H7 (cell line): ENCODE data around the gene DGKB. TPM values are rescaled to one million over a fixed set of nuclear protein-coding genes. Genes with fewer than 3 reads are reported as not detected.

Source experiments
- DNase-seq: peaks from one replicate; pipeline ENCODE4 v3.0.0; 2012
- H3K27me3 ChIP-seq: 2 replicates; pipeline ENCODE4 v1.6.0; 2011; ENCODE audit warnings: mild to moderate bottlenecking, low read length; ENCODE audit not compliant: control insufficient read depth, insufficient read depth
- H3K36me3 ChIP-seq: replicated peaks from 2 replicates; pipeline ENCODE4 v1.5.1; 2011; ENCODE audit warnings: low read length; ENCODE audit not compliant: control insufficient read depth, insufficient read depth
- H3K4me3 ChIP-seq: 2 replicates; pipeline ENCODE4 v1.5.1; 2011; ENCODE audit warnings: low read depth, mild to moderate bottlenecking, control low read depth, low read length, moderate library complexity; ENCODE audit not compliant: insufficient read depth
- total RNA-seq: library from RNA; depleted of rRNA; stranded (reverse); fragments of >200 nt; shearing (Covaris generic); gene quantifications from 2 replicates; pipeline ENCODE4 v1.2.3, GENCODE V29; 2014

DGKB gene
- total RNA-seq, 1 experiment from 2014 or later = 0.52 TPM

- DNase-seq = no peak
Measured at GRCh38 chr7:14822481-14822854, 80.1 kb downstream of the DGKB start.

GRCh38 chr7:14821757-14822480, 80.6 kb downstream of the DGKB start:
- Histone ChIP-seq H3K4me3 (no peak overlapping the region), H3K36me3 (no peaks in the 10 kb centered on the region), H3K27me3 (no peaks in the 10 kb centered on the region)
- DNase-seq = no peak

More at GRCh38 chr7:14822481-14822854, 80.1 kb downstream of the DGKB start:
- Histone ChIP-seq H3K27me3 (no peaks in the 10 kb centered on the region), H3K36me3 (no peaks in the 10 kb centered on the region), H3K4me3 (no peak overlapping the region)

GRCh38 chr7:14818871-14819270, 83.7 kb downstream of the DGKB start:
- no peak overlapping the region for H3K4me3 ChIP-seq
- no peaks in the 10 kb centered on the region for H3K36me3 ChIP-seq
- no peak for DNase-seq
- H3K27me3 ChIP-seq = no peaks in the 10 kb centered on the region

- H3K27me3 ChIP-seq = no peaks in the 10 kb centered on the region
- H3K4me3 ChIP-seq = no peak overlapping the region
- DNase-seq = no peak
- no peaks in the 10 kb centered on the region for H3K36me3 ChIP-seq
Measured at GRCh38 chr7:14817829-14818614, 84.5 kb downstream of the DGKB start.

GRCh38 chr7:14807507-14807906, 95.0 kb downstream of the DGKB start:
- Histone ChIP-seq H3K27me3 (no peaks in the 10 kb centered on the region), H3K4me3 (no peak overlapping the region), H3K36me3 (no peaks in the 10 kb centered on the region)
- no peak for DNase-seq

- DNase-seq = no peak
- no peaks in the 10 kb centered on the region for H3K36me3 ChIP-seq
- no peaks in the 10 kb centered on the region for H3K27me3 ChIP-seq
- no peak overlapping the region for H3K4me3 ChIP-seq
Measured at GRCh38 chr7:14806891-14807290, 95.7 kb downstream of the DGKB start.

GRCh38 chr7:14805105-14805719, 97.3 kb downstream of the DGKB start:
- H3K27me3 ChIP-seq = no peaks in the 10 kb centered on the region
- DNase-seq = no peak
- no peaks in the 10 kb centered on the region for H3K36me3 ChIP-seq
- H3K4me3 ChIP-seq = no peak overlapping the region

GRCh38 chr7:14800664-14801063, 101.9 kb downstream of the DGKB start:
- Histone ChIP-seq H3K36me3 (no peaks in the 10 kb centered on the region), H3K4me3 (no peak overlapping the region), H3K27me3 (no peaks in the 10 kb centered on the region)
- no peak for DNase-seq

GRCh38 chr7:14793151-14793550, 109.4 kb downstream of the DGKB start:
- Histone ChIP-seq H3K4me3 (no peak overlapping the region), H3K36me3 (no peaks in the 10 kb centered on the region), H3K27me3 (no peaks in the 10 kb centered on the region)
- no peak for DNase-seq

GRCh38 chr7:14787551-14787950, 115.0 kb downstream of the DGKB start:
- no peak overlapping the region for H3K4me3 ChIP-seq
- no peaks in the 10 kb centered on the region for H3K27me3 ChIP-seq
- no peaks in the 10 kb centered on the region for H3K36me3 ChIP-seq
- DNase-seq = no peak

- H3K27me3 ChIP-seq = no peaks in the 10 kb centered on the region
- DNase-seq = no peak
- H3K4me3 ChIP-seq = no peak overlapping the region
- H3K36me3 ChIP-seq = no peaks in the 10 kb centered on the region
Measured at GRCh38 chr7:14786314-14786895, 116.1 kb downstream of the DGKB start.

GRCh38 chr7:14777806-14778205, 124.7 kb downstream of the DGKB start:
- no peak for DNase-seq
- no peaks in the 10 kb centered on the region for H3K27me3 ChIP-seq
- no peak overlapping the region for H3K4me3 ChIP-seq
- H3K36me3 ChIP-seq = no peaks in the 10 kb centered on the region

- DNase-seq = no peak
- no peaks in the 10 kb centered on the region for H3K27me3 ChIP-seq
- H3K36me3 ChIP-seq = no peaks in the 10 kb centered on the region
- no peak overlapping the region for H3K4me3 ChIP-seq
Measured at GRCh38 chr7:14776266-14776665, 126.3 kb downstream of the DGKB start.

- no peak for DNase-seq
- H3K4me3 ChIP-seq = no peak overlapping the region
- no peaks in the 10 kb centered on the region for H3K27me3 ChIP-seq
- no peaks in the 10 kb centered on the region for H3K36me3 ChIP-seq
Measured at GRCh38 chr7:14773729-14774271, 128.8 kb downstream of the DGKB start.
